GM21717 (cell line): ENCODE measurements around the gene TRIM37.

ENCODE experiments used
- ATAC-seq: cut with Tn5 transposase; IDR thresholded peaks from one replicate; pipeline ENCODE4 v1.9.1; 2021; ENCODE audit warnings: mild to moderate bottlenecking, moderate library complexity; ENCODE audit not compliant: unreplicated experiment

The TRIM37 gene

DNA sequence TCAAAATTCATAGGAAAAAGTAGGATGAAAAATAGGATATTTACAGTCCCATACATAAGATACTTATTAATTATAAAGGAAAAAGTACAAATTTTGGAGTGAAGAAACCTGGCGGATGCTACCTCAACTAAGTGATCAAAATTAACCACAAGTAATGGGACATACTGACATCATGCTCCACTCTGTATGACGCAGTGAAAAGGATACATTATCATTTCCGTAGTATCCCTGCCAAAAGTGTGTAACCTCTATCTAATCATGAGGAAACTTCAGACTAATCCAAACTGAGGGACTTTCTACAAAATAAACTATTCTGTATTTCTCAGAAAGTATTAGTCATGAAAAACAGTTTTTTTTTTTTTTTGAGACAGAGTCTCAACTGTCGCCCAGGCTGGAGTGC lies 60.5 kb downstream of the TRIM37 start:
- ATAC-seq: no peak

DNA sequence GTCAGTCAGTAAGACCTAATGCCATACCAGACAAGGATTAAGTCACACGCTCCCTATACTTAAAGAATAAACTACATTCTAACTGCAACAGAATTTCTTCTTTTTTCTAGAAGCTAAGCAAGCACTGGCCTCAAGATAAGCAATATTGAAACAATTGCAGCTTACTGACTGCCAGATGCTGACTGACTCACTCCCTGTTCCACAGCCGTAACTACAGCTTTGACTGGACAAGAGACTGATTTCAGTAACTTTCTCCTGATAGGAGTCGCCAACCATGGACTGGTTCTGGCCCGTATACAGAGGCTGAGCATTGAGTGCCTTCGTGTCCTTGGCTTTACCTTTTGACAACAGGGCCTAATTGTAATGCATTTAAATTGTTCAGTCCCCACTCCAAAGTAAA lies 67.9 kb downstream of the TRIM37 start:
- ATAC-seq: no peak

GRCh38 chr17:59037960-59038359 lies 68.7 kb downstream of the TRIM37 start:
- no peak for ATAC-seq

GRCh38 chr17:59030811-59031210 lies 75.9 kb downstream of the TRIM37 start:
- no peak for ATAC-seq

GRCh38 chr17:59028328-59028727 lies 78.4 kb downstream of the TRIM37 start:
- no peak for ATAC-seq

GRCh38 chr17:59027750-59028149 lies 78.9 kb downstream of the TRIM37 start:
- ATAC-seq: no peak

DNA sequence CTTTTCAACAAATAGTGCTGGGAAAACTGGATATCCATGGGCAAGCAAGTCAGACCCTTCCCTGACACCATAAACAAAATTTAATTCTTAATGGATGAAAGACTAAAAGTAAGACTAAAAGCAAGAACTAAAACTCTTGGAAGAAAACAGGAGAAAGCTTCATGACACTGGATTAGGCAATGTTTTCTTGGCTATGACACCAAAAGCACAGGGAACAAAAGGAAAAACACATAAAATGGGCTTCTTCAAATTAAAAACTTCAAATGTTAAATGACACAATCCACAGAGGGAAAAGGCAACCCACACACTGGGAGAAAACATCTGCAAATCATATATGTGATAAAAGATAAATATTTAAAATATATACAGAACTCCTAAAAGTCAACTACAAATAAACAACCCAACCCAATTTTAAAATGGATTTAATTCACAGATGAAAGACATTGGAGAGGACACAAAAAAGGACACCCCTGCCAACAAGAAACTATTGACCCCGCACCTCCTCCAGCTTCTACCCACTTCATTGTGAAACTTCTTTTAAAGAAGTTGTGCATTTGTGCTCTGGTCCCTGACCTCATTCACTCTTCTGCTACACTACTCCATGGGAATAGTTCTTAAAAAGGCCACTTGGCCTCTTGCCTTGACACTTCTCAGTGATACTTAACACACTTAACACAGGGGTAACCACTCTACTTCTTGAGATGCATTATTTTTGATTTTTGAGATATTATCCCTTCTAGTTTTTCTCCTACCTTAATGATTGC lies 80.3 kb downstream of the TRIM37 start:
- no peak for ATAC-seq

GRCh38 chr17:59024916-59025315 lies 81.8 kb downstream of the TRIM37 start:
- no peak for ATAC-seq

DNA sequence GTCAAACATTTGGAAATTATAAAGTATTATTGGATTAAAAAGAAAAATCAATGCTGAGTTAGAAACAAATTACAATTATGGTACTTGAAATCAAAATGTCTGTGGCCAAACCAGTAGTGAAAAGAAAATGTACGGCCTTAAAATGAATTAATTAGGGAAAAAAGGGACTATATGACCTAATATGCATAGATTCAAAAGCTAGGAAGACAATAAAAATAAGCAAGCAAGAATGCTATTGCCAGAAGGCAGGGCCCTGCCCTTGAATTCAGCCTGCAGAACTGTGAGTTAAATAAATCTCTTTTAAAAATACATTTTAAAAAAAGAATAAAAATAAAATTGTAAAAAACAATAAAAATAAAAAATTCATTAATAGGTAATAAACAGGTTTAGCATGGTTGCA lies 88.7 kb downstream of the TRIM37 start:
- no peak for ATAC-seq

DNA sequence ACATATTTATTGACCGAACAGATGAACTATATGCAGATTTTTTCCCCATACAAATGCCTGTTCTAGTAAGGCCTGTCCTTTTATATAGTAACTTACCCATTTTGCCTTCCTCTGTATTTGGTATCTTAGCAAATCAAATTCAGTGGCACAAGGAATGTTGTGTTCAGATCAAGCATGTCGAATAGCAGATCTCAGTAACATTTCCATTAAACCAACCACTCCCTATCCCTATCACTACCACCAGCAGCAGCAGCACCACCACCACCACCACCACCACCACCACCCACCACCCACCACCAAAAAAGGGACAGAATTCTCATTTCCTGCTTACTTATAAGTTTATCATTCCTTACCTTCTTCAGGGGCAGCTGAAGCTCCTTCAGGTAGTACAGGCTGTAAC lies 94.7 kb downstream of the TRIM37 start:
- no peak for ATAC-seq

DNA sequence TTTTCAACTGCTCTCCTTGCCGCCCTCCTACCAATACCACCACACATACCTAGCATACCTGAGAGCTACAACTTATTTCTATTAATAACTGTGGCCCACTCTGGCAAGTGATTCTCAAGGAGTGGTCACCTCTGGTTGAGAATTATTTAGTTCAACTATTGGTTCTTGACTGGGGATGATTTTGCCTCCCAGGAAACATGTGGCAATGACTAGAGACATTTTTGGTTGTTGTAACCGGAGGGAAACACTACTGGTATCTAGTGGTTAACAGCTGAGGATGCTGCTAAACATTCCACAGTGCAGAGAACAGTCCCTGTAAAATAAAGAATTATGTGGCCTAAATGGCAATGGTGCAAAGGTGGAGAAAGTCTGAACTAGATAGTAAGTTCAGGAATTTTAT lies 96.7 kb downstream of the TRIM37 start:
- ATAC-seq: no peak

- no peak for ATAC-seq
Measured at GRCh38 chr17:59008737-59009136, 97.9 kb downstream of the TRIM37 start.

GRCh38 chr17:59007995-59008394 lies 98.7 kb downstream of the TRIM37 start:
- ATAC-seq: no peak

- ATAC-seq: no peak
Measured at GRCh38 chr17:59004338-59005111, 102.2 kb downstream of the TRIM37 start.

GRCh38 chr17:59003860-59004259 lies 102.8 kb downstream of the TRIM37 start:
- ATAC-seq: no peak

- no peak for ATAC-seq
Measured at GRCh38 chr17:59002848-59003247, 103.8 kb downstream of the TRIM37 start.

GRCh38 chr17:59002126-59002525 lies 104.6 kb downstream of the TRIM37 start:
- no peak for ATAC-seq

- ATAC-seq: peak; percentile 87
Measured at GRCh38 chr17:59001158-59001814, 105.4 kb downstream of the TRIM37 start.

- no peak for ATAC-seq
Measured at GRCh38 chr17:59000022-59000421, 106.7 kb downstream of the TRIM37 start.

- ATAC-seq: no peak
Measured at GRCh38 chr17:58999500-58999899, 107.2 kb downstream of the TRIM37 start.

DNA sequence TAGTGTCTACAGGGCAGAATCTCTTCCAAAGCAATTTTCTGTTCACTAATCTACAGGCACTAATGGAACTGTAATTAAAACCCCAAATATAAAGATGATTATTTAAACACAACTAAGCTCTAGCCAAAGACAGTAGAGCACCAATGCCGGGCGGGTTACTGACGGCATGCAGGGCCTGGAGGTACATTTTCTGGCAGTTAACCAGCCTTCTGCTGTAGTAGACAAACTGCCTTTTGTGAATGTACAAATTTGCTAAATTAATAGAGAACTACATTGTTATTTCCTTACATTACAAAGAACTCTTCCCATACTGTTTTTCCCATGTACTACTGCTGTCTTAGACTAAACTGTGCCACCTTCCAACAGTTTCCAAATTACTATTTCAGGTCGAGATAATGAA lies 107.8 kb downstream of the TRIM37 start:
- ATAC-seq: no peak
